ENCODE data around the gene SULT1C4.

Gene SULT1C4

DNA sequence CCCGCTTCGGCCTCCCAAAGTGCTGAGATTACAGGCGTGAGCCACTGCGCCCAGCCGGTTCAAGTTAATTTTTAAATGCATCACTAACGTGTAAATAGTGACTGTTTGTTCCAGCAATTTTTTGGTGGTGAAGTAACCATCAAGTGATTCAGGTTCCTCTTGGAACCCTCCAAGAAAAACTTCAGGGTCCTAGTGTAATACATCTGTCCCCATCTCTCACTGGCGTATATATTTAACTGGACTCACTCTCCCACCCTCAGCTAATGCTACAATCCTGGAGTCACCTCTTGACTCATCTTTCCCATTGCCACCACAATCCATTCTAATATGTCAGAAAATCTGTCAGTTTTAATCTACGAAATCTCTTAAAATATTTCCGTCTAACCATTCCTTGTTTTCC is 10.3 kb downstream of the SULT1C4 start:
- H3K36me3 ChIP-seq (ENCODE audit: control insufficient read depth, low read length), result no peaks in the 10 kb centered on the region
- no peak for TF ChIP-seq EZH2phosphoT487 (IDR thresholded peaks at IDR 0.05; ENCODE audit: borderline replicate concordance, low read length)
- TF ChIP-seq, protein P1, sequence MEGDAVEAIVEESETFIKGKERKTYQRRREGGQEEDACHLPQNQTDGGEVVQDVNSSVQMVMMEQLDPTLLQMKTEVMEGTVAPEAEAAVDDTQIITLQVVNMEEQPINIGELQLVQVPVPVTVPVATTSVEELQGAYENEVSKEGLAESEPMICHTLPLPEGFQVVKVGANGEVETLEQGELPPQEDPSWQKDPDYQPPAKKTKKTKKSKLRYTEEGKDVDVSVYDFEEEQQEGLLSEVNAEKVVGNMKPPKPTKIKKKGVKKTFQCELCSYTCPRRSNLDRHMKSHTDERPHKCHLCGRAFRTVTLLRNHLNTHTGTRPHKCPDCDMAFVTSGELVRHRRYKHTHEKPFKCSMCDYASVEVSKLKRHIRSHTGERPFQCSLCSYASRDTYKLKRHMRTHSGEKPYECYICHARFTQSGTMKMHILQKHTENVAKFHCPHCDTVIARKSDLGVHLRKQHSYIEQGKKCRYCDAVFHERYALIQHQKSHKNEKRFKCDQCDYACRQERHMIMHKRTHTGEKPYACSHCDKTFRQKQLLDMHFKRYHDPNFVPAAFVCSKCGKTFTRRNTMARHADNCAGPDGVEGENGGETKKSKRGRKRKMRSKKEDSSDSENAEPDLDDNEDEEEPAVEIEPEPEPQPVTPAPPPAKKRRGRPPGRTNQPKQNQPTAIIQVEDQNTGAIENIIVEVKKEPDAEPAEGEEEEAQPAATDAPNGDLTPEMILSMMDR (IDR thresholded peaks at IDR 0.05; ENCODE audit: low read depth, low read length, poor library complexity, severe bottlenecking), result no peak
- no peaks in the 10 kb centered on the region for H3K79me2 ChIP-seq (ENCODE audit: control insufficient read depth, low read length)
- no peaks in the 10 kb centered on the region for H3K9me2 ChIP-seq (replicated peaks; ENCODE audit: control insufficient read depth, low read length)
- no peaks in the 10 kb centered on the region for H3K27me3 ChIP-seq (ENCODE audit: control insufficient read depth, low read length)
- no peaks in the 10 kb centered on the region for H3K9me3 ChIP-seq (ENCODE audit: control insufficient read depth, insufficient read depth, low read length)
- H4K20me1 ChIP-seq (ENCODE audit: control insufficient read depth, insufficient read depth, low read depth, low read length), result no peaks in the 10 kb centered on the region
- no peak overlapping the region for H3K4me2 ChIP-seq (ENCODE audit: low read length)
- H3K27ac ChIP-seq (ENCODE audit: low read depth, low read length), result no peak overlapping the region
- no peaks in the 10 kb centered on the region for H3F3A ChIP-seq (ENCODE audit: control insufficient read depth, insufficient read depth)
- no peak overlapping the region for H3K4me3 ChIP-seq (ENCODE audit: low read length)
- H3K4me1 ChIP-seq (ENCODE audit: control insufficient read depth, low read length), result no peaks in the 10 kb centered on the region

DNA sequence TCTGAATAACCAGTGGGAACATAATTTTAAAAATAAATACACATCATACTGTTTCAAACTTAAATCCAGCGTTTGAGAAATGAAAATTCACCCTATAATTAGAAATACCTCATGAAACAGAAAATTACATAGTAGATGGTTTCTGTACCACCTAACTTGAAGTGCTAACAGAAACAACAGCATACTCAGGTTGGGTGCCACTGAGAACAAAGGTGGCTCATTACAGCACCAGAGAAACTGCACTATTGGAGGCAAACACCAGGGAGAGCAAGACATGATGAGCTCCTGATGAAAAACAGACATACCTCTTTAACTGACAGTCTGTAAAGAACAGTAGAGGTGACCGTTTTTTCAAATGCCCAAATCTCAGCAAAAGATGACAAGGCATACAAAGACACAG is 12.6 kb downstream of the SULT1C4 start:
- Histone ChIP-seq H3K4me2 (ENCODE audit: low read length) (no peak overlapping the region), H4K20me1 (ENCODE audit: control insufficient read depth, insufficient read depth, low read depth, low read length) (no peaks in the 10 kb centered on the region), H3K36me3 (ENCODE audit: control insufficient read depth, low read length) (no peaks in the 10 kb centered on the region), H3K27ac (ENCODE audit: low read depth, low read length) (no peak overlapping the region), H3K9me3 (ENCODE audit: control insufficient read depth, insufficient read depth, low read length) (no peaks in the 10 kb centered on the region), H3K9me2 (replicated peaks; ENCODE audit: control insufficient read depth, low read length) (no peaks in the 10 kb centered on the region), H3K4me1 (ENCODE audit: control insufficient read depth, low read length) (no peaks in the 10 kb centered on the region), H3K27me3 (ENCODE audit: control insufficient read depth, low read length) (no peaks in the 10 kb centered on the region), H3F3A (ENCODE audit: control insufficient read depth, insufficient read depth) (no peaks in the 10 kb centered on the region), H3K79me2 (ENCODE audit: control insufficient read depth, low read length) (no peaks in the 10 kb centered on the region), H3K4me3 (ENCODE audit: low read length) (no peak overlapping the region)
- TF ChIP-seq, protein P1 (IDR thresholded peaks at IDR 0.05; ENCODE audit: low read depth, low read length, poor library complexity, severe bottlenecking), result no peak
- no peak for TF ChIP-seq EZH2phosphoT487 (IDR thresholded peaks at IDR 0.05; ENCODE audit: borderline replicate concordance, low read length)

DNA sequence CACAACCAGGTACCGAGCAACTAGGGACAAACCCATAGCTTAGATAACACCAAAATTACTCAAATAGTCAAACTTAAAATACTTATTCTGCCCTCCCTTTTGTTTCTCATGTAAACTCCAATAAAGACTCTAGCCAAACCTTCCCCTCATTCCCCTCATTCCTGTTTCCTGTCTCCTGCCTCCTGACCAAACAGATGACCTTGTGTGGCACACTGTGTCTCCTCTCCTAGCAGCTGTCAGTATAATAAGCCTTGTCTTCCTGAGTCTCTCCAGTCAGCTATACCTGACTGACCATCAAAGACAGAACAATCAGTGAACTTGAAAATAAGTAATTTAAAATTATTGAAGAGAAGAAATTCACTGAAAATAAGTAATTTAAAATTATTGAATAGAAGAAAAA is 14.3 kb downstream of the SULT1C4 start:
- Histone ChIP-seq H3F3A (ENCODE audit: control insufficient read depth, insufficient read depth) (no peaks in the 10 kb centered on the region), H3K4me3 (ENCODE audit: low read length) (no peak overlapping the region), H4K20me1 (ENCODE audit: control insufficient read depth, insufficient read depth, low read depth, low read length) (no peaks in the 10 kb centered on the region), H3K36me3 (ENCODE audit: control insufficient read depth, low read length) (no peaks in the 10 kb centered on the region), H3K4me1 (ENCODE audit: control insufficient read depth, low read length) (no peaks in the 10 kb centered on the region), H3K4me2 (ENCODE audit: low read length) (no peak overlapping the region), H3K9me2 (replicated peaks; ENCODE audit: control insufficient read depth, low read length) (no peaks in the 10 kb centered on the region), H3K27me3 (ENCODE audit: control insufficient read depth, low read length) (no peaks in the 10 kb centered on the region), H3K9me3 (ENCODE audit: control insufficient read depth, insufficient read depth, low read length) (no peaks in the 10 kb centered on the region), H3K27ac (ENCODE audit: low read depth, low read length) (no peak overlapping the region), H3K79me2 (ENCODE audit: control insufficient read depth, low read length) (no peaks in the 10 kb centered on the region)
- no peak for TF ChIP-seq EZH2phosphoT487 (IDR thresholded peaks at IDR 0.05; ENCODE audit: borderline replicate concordance, low read length)
- TF ChIP-seq, protein P1 (IDR thresholded peaks at IDR 0.05; ENCODE audit: low read depth, low read length, poor library complexity, severe bottlenecking), result no peak

DNA sequence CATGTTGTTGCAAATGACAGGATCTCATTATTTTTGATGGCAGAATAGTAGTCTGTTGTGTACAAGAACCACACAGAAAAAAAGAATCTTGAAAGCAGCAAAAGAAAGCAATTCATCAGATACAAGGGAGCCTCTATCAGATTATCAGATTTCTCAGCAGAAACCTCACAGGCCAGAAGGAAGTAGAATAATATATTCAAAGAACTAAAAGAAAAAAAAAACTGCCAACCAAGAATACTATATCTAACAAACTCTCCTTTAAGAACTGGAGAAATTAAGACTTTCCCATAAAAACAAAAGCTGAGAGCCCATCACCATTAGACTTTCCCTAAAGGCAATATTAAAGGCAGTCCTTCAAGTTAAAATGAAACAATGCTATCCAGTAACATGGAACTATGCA is 15.4 kb downstream of the SULT1C4 start:
- no peaks in the 10 kb centered on the region for H3K9me2 ChIP-seq (replicated peaks; ENCODE audit: control insufficient read depth, low read length)
- H3K36me3 ChIP-seq (ENCODE audit: control insufficient read depth, low read length), result no peaks in the 10 kb centered on the region
- no peak overlapping the region for H3K4me2 ChIP-seq (ENCODE audit: low read length)
- H3K4me3 ChIP-seq (ENCODE audit: low read length), result no peak overlapping the region
- H3F3A ChIP-seq (ENCODE audit: control insufficient read depth, insufficient read depth), result no peaks in the 10 kb centered on the region
- no peaks in the 10 kb centered on the region for H3K27me3 ChIP-seq (ENCODE audit: control insufficient read depth, low read length)
- H3K4me1 ChIP-seq (ENCODE audit: control insufficient read depth, low read length), result no peaks in the 10 kb centered on the region
- H3K79me2 ChIP-seq (ENCODE audit: control insufficient read depth, low read length), result no peaks in the 10 kb centered on the region
- no peaks in the 10 kb centered on the region for H4K20me1 ChIP-seq (ENCODE audit: control insufficient read depth, insufficient read depth, low read depth, low read length)
- H3K9me3 ChIP-seq (ENCODE audit: control insufficient read depth, insufficient read depth, low read length), result no peaks in the 10 kb centered on the region
- H3K27ac ChIP-seq (ENCODE audit: low read depth, low read length), result no peak overlapping the region
- TF ChIP-seq, protein P1 (IDR thresholded peaks at IDR 0.05; ENCODE audit: low read depth, low read length, poor library complexity, severe bottlenecking), result no peak
- no peak for TF ChIP-seq EZH2phosphoT487 (IDR thresholded peaks at IDR 0.05; ENCODE audit: borderline replicate concordance, low read length)

Data from DOHH2 (cell line).